ENCODE data around the gene RTF1.

Gene RTF1

GRCh38 chr15:41487381-41487780 lies 70.5 kb downstream of the RTF1 start:
- no peak overlapping the region for H3K9ac ChIP-seq (ENCODE audit: insufficient read length)
- DNase-seq (ENCODE audit: low read depth, low spot score), result no peak
- TF ChIP-seq POLR2AphosphoS5 (IDR thresholded peaks at IDR 0.05; ENCODE audit: borderline replicate concordance, low read depth, low read length) (no peak), EZH2 (IDR thresholded peaks at IDR 0.05) (no peak)

DNA sequence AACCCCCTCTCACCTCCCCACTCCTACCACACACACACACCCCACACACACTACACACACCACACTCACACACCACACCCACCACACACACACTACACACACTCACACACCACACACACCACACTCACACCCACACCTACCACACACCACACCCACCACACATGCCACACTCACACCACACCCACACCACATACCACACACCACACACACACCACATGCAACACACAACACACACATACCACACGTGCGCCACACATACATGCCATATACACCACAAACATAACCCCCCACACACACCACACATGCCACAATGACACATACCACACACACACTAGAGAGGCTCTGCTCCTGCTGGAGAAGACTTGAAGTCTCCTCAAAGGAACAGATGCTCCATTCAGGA lies 70.9 kb downstream of the RTF1 start:
- TF ChIP-seq FOXP2 (optimal IDR thresholded peaks at IDR 0.05; ENCODE audit: control extremely low read depth, extremely low read length, insufficient read depth), result no peak
- no peak for TF ChIP-seq POLR2AphosphoS5 (IDR thresholded peaks at IDR 0.05; ENCODE audit: borderline replicate concordance, low read depth, low read length)
- no peak for TF ChIP-seq EZH2 (IDR thresholded peaks at IDR 0.05)
- Histone ChIP-seq H3K9ac (ENCODE audit: insufficient read length) (no peak overlapping the region), H3K9me3 (ENCODE audit: low read depth, low read length) (no peaks in the 10 kb centered on the region), H3K36me3 (ENCODE audit: insufficient read depth, low read length) (peaks cover 2% of the 10 kb centered on the region), H3K4me3 (no peak overlapping the region), H3K27ac (no peak overlapping the region)
- no peak for DNase-seq (ENCODE audit: low read depth, low spot score)

More at GRCh38 chr15:41487381-41487780, 70.5 kb downstream of the RTF1 start:
- H3K4me3 ChIP-seq, result no peak overlapping the region
- H3K27ac ChIP-seq, result no peak overlapping the region
- peaks cover 6% of the 10 kb centered on the region for H3K36me3 ChIP-seq (ENCODE audit: insufficient read depth, low read length)
- no peaks in the 10 kb centered on the region for H3K9me3 ChIP-seq (ENCODE audit: low read depth, low read length)

- Histone ChIP-seq H3K27ac (no peak overlapping the region), H3K4me3 (no peak overlapping the region)
Measured at GRCh38 chr15:41489641-41490040, 72.7 kb downstream of the RTF1 start.

DNA sequence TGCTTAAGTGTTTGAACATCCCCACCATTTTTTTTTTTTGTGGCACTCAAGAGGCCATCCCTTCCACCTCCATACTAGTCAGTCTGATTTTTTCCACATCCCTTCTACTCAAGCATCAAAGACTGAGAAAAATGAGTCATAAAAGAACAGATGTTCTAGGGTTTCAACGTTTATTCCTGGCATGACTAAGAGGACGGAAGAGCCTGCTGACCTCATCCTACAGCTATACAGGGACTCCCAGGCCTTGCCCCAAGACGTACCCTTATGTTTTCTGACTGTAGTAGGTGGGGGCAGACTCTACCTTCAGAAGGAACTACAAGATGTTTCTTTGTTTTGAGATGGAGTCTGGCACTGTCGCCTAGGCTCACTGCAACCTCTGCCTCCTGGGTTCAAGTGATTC lies 73.5 kb downstream of the RTF1 start:
- no peak for DNase-seq (ENCODE audit: low read depth, low spot score)
- no peak overlapping the region for H3K27ac ChIP-seq
- no peak overlapping the region for H3K9ac ChIP-seq (ENCODE audit: insufficient read length)
- TF ChIP-seq EZH2 (IDR thresholded peaks at IDR 0.05) (no peak), POLR2AphosphoS5 (IDR thresholded peaks at IDR 0.05; ENCODE audit: borderline replicate concordance, low read depth, low read length) (no peak), FOXP2 (optimal IDR thresholded peaks at IDR 0.05; ENCODE audit: control extremely low read depth, extremely low read length, insufficient read depth) (no peak)
- H3K4me3 ChIP-seq, result no peak overlapping the region
- H3K9me3 ChIP-seq (ENCODE audit: low read depth, low read length), result no peaks in the 10 kb centered on the region
- H3K36me3 ChIP-seq (ENCODE audit: insufficient read depth, low read length), result no peaks in the 10 kb centered on the region

More at GRCh38 chr15:41489641-41490040, 72.7 kb downstream of the RTF1 start:
- H3K36me3 ChIP-seq (ENCODE audit: insufficient read depth, low read length), result no peaks in the 10 kb centered on the region
- no peak for TF ChIP-seq FOXP2 (optimal IDR thresholded peaks at IDR 0.05; ENCODE audit: control extremely low read depth, extremely low read length, insufficient read depth)
- TF ChIP-seq EZH2 (IDR thresholded peaks at IDR 0.05), result no peak
- TF ChIP-seq POLR2AphosphoS5 (IDR thresholded peaks at IDR 0.05; ENCODE audit: borderline replicate concordance, low read depth, low read length), result no peak
- no peaks in the 10 kb centered on the region for H3K9me3 ChIP-seq (ENCODE audit: low read depth, low read length)
- H3K9ac ChIP-seq (ENCODE audit: insufficient read length), result no peak overlapping the region
- no peak for DNase-seq (ENCODE audit: low read depth, low spot score)

DNA sequence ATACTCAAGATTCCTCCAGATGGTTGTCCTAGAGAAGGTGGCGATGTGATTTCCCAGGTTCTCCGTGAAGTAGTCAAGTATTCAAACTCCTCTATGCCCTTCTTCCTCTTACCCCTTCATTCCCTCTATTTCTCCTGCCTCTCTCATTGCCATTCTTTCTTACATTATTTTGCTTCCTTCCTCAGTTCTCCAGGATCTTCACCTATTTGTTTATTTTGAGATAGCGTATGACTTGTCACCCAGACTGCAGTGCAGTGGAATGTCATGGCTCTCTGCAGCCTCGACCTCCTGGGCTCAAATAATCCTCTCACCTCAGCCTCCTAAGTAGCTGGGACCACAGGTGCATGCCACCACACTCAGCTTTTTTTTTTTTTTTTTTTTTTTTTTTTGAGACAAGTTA lies 75.0 kb downstream of the RTF1 start:
- H3K27ac ChIP-seq, result no peak overlapping the region
- DNase-seq (ENCODE audit: low read depth, low spot score), result no peak
- H3K36me3 ChIP-seq (ENCODE audit: insufficient read depth, low read length), result no peaks in the 10 kb centered on the region
- no peak for TF ChIP-seq POLR2AphosphoS5 (IDR thresholded peaks at IDR 0.05; ENCODE audit: borderline replicate concordance, low read depth, low read length)
- TF ChIP-seq FOXP2 (optimal IDR thresholded peaks at IDR 0.05; ENCODE audit: control extremely low read depth, extremely low read length, insufficient read depth), result no peak
- no peak for TF ChIP-seq EZH2 (IDR thresholded peaks at IDR 0.05)
- H3K9me3 ChIP-seq (ENCODE audit: low read depth, low read length), result no peaks in the 10 kb centered on the region
- H3K4me3 ChIP-seq, result no peak overlapping the region
- no peak overlapping the region for H3K9ac ChIP-seq (ENCODE audit: insufficient read length)

GRCh38 chr15:41492597-41493204 lies 75.8 kb downstream of the RTF1 start:
- Histone ChIP-seq H3K4me3 (peak overlapping the region; percentile 88), H3K9ac (ENCODE audit: insufficient read length) (peak overlapping the region; percentile 77), H3K36me3 (ENCODE audit: insufficient read depth, low read length) (no peaks in the 10 kb centered on the region), H3K27ac (no peak overlapping the region), H3K9me3 (ENCODE audit: low read depth, low read length) (no peaks in the 10 kb centered on the region)
- TF ChIP-seq POLR2AphosphoS5 (IDR thresholded peaks at IDR 0.05; ENCODE audit: borderline replicate concordance, low read depth, low read length) (no peak), EZH2 (IDR thresholded peaks at IDR 0.05) (no peak), FOXP2 (optimal IDR thresholded peaks at IDR 0.05; ENCODE audit: control extremely low read depth, extremely low read length, insufficient read depth) (no peak)
- no peak for DNase-seq (ENCODE audit: low read depth, low spot score)

- Histone ChIP-seq H3K9ac (ENCODE audit: insufficient read length) (peak within 1 kb of the TSS; percentile 77), H3K36me3 (ENCODE audit: insufficient read depth, low read length) (no peaks in the 10 kb centered on the region), H3K4me3 (peak within 1 kb of the TSS; percentile 88), H3K27ac (no peak within 1 kb of the TSS; the same call in 1 of the 2 replicates), H3K9me3 (ENCODE audit: low read depth, low read length) (no peaks in the 10 kb centered on the region)
- TF ChIP-seq FOXP2 (optimal IDR thresholded peaks at IDR 0.05; ENCODE audit: control extremely low read depth, extremely low read length, insufficient read depth) (no peak), EZH2 (IDR thresholded peaks at IDR 0.05) (no peak), POLR2AphosphoS5 (IDR thresholded peaks at IDR 0.05; ENCODE audit: borderline replicate concordance, low read depth, low read length) (peak; percentile 74; the same call in 1 of the 2 replicates)
- no peak for DNase-seq (ENCODE audit: low read depth, low spot score)
Measured at GRCh38 chr15:41493205-41493901, 76.5 kb downstream of the RTF1 start, which contains the start of gene ITPKA. ITPKA (plus strand) TSS chr15:41493874; CDS start chr15:41493928, 54 bp downstream.

- Histone ChIP-seq H3K9ac (ENCODE audit: insufficient read length) (no peak overlapping the region), H3K36me3 (ENCODE audit: insufficient read depth, low read length) (no peaks in the 10 kb centered on the region), H3K9me3 (ENCODE audit: low read depth, low read length) (no peaks in the 10 kb centered on the region), H3K27ac (no peak overlapping the region), H3K4me3 (peak overlapping the region; percentile 88)
- TF ChIP-seq FOXP2 (optimal IDR thresholded peaks at IDR 0.05; ENCODE audit: control extremely low read depth, extremely low read length, insufficient read depth), result no peak
- TF ChIP-seq POLR2AphosphoS5 (IDR thresholded peaks at IDR 0.05; ENCODE audit: borderline replicate concordance, low read depth, low read length), result no peak
- no peak for TF ChIP-seq EZH2 (IDR thresholded peaks at IDR 0.05)
- DNase-seq (ENCODE audit: low read depth, low spot score), result no peak
Measured at GRCh38 chr15:41493902-41494189, 77.0 kb downstream of the RTF1 start.

Data from SK-N-MC (cell line).